SU-DHL-6 (cell line): ENCODE results near the gene BIRC7.

Experiments
- H2AFZ ChIP-seq: fragments of 200-600 bp; sonication (generic); 2 replicates; pipeline ENCODE4 v1.6.1; 2014; ENCODE audit warnings: low read depth, mild to moderate bottlenecking, moderate library complexity, mixed read lengths, antibody characterized with exemption, low read length; ENCODE audit not compliant: severe bottlenecking
- H3F3A ChIP-seq: fragments of 200-600 bp; shearing (Covaris generic); 2 replicates; pipeline ENCODE4 v1.6.0; 2016; ENCODE audit warnings: antibody characterized with exemption, mild to moderate bottlenecking; ENCODE audit not compliant: insufficient read depth
- H3K27ac ChIP-seq: fragments of 200-600 bp; sonication (generic); 2 replicates; pipeline ENCODE4 v1.5.1; 2016; ENCODE audit warnings: low read depth, mild to moderate bottlenecking, low read length, moderate library complexity, mixed read lengths
- H3K27me3 ChIP-seq: fragments of 200-600 bp; sonication (generic), shearing (Covaris generic); 2 replicates; pipeline ENCODE4 v1.6.0; 2014; ENCODE audit warnings: mild to moderate bottlenecking, low read length
- H3K36me3 ChIP-seq: fragments of 200-600 bp; sonication (generic); 2 replicates; pipeline ENCODE4 v1.6.1; 2014; ENCODE audit warnings: mild to moderate bottlenecking, low read length, mixed read lengths
- H3K4me2 ChIP-seq: fragments of 300-600, 200-600 bp; shearing (Covaris generic), sonication (generic); 2 replicates; pipeline ENCODE4 v1.6.0; 2014; ENCODE audit warnings: low read length, low read depth, mild to moderate bottlenecking; ENCODE audit not compliant: poor library complexity, severe bottlenecking
- H3K4me3 ChIP-seq: fragments of 200-600 bp; sonication (generic); 2 replicates; pipeline ENCODE4 v1.5.1; 2014; ENCODE audit warnings: antibody characterized with exemption, low read length, mild to moderate bottlenecking, mixed read lengths; ENCODE audit not compliant: insufficient read depth, poor library complexity, severe bottlenecking
- H3K79me2 ChIP-seq: fragments of 200-600 bp; sonication (generic); 2 replicates; pipeline ENCODE4 v1.6.1; 2014; ENCODE audit warnings: mild to moderate bottlenecking, low read length, moderate library complexity; ENCODE audit not compliant: insufficient read depth
- H3K9ac ChIP-seq: fragments of 200-600 bp; sonication (generic); 2 replicates; pipeline ENCODE4 v1.7.0; 2014; ENCODE audit warnings: mild to moderate bottlenecking, low read length
- H3K9me2 ChIP-seq: fragments of 200-600 bp; sonication (generic); replicated peaks from 2 replicates; pipeline ENCODE4 v1.6.1; 2014; ENCODE audit warnings: low read length; ENCODE audit not compliant: insufficient read depth
- H3K9me3 ChIP-seq: fragments of 200-600 bp; sonication (generic); 2 replicates; pipeline ENCODE4 v1.6.1; 2014; ENCODE audit warnings: low read length, mixed read lengths; ENCODE audit not compliant: insufficient read depth
- H4K20me1 ChIP-seq: fragments of 200-600 bp; sonication (generic); 2 replicates; pipeline ENCODE4 v1.6.1; 2014; ENCODE audit warnings: low read depth, mild to moderate bottlenecking, antibody characterized with exemption, low read length, moderate library complexity, mixed read lengths
- EZH2phosphoT487 ChIP-seq: fragments of 200-600 bp; sonication (generic), shearing (Covaris generic); conservative IDR thresholded peaks from 2 replicates; pipeline ENCODE4 v1.6.1; 2018; ENCODE audit warnings: mild to moderate bottlenecking, antibody characterized with exemption, low read length, moderate library complexity, mixed read lengths
- TF ChIP-seq, protein P1 (sequence below): fragments of 200-600 bp; sonication (generic); IDR thresholded peaks from one replicate; pipeline ENCODE4 v1.5.1; 2017; ENCODE audit warnings: antibody characterized with exemption, mild to moderate bottlenecking, low read length, moderate library complexity; ENCODE audit not compliant: insufficient read depth, poor library complexity, severe bottlenecking

Gene BIRC7

DNA sequence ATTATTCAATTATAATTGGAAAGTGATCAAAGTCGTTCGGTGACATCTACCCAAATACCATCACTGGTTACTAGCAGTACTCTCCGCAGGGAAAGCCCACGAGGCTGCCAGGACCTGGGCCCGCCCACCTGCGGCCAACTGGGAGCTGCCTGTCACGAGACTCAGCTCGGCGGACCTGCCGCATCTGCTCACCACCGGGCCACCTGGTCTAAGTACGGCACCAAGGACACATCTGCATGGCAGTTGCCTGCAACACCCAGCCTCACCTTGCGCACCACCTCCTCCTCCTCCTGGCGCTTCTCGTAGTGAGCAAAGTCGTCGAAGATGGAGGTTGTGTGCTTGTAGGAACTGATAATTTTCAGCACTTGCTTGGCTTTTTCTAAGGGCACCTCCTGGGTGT is 33.7 kb upstream of the BIRC7 start:
- Histone ChIP-seq H2AFZ (no peak overlapping the region), H3K79me2 (peaks cover 90% of the 10 kb centered on the region), H3K9ac (no peak overlapping the region), H3K9me3 (no peaks in the 10 kb centered on the region), H3K4me3 (no peak overlapping the region), H4K20me1 (peaks cover 20% of the 10 kb centered on the region), H3K27me3 (no peaks in the 10 kb centered on the region), H3K27ac (no peak overlapping the region), H3K36me3 (peaks cover 4% of the 10 kb centered on the region; the same call in 1 of the 2 replicates), H3K4me2 (no peak overlapping the region), H3K9me2 (no peaks in the 10 kb centered on the region), H3F3A (no peaks in the 10 kb centered on the region)
- TF ChIP-seq, protein P1, sequence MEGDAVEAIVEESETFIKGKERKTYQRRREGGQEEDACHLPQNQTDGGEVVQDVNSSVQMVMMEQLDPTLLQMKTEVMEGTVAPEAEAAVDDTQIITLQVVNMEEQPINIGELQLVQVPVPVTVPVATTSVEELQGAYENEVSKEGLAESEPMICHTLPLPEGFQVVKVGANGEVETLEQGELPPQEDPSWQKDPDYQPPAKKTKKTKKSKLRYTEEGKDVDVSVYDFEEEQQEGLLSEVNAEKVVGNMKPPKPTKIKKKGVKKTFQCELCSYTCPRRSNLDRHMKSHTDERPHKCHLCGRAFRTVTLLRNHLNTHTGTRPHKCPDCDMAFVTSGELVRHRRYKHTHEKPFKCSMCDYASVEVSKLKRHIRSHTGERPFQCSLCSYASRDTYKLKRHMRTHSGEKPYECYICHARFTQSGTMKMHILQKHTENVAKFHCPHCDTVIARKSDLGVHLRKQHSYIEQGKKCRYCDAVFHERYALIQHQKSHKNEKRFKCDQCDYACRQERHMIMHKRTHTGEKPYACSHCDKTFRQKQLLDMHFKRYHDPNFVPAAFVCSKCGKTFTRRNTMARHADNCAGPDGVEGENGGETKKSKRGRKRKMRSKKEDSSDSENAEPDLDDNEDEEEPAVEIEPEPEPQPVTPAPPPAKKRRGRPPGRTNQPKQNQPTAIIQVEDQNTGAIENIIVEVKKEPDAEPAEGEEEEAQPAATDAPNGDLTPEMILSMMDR, result no peak

DNA sequence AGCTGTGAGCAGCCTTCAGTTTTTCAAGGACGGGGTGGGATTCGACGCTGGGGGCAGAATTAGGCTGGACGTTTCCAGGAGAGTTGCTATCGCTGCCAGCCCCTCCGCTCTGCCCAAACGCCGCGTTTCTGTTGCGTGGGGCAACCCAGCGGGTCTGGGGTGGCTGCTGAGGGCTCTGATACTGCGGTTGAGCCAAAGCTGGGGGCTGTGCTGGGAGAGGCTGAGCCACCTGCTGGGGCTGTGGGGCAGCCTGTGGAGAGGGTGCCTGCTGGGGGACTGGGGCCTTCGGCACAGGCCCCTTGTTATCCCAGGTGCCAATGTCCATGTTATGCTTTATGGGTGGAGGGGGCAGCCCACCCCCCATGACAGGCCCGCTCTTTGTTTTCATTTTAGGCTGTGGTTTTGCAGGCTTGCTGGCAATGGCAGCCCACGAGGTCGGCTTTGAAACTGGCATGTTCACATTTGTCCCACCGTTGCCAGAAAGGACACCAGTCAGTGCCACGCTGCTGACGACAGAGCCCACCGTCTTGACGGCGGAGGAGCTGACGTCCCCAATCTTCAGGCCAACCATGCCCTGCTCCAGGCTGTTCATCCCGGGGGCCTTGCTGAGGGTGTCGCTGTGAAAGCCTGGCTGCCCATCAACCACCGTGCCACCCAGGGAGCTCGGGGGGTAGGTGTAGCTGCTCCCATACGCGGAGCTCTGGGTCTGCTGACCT is 32.7 kb upstream of the BIRC7 start:
- no peaks in the 10 kb centered on the region for H3K9me3 ChIP-seq
- H3K27ac ChIP-seq, result no peak overlapping the region
- no peak overlapping the region for H2AFZ ChIP-seq
- peaks cover 4% of the 10 kb centered on the region; the same call in 1 of the 2 replicates for H3K36me3 ChIP-seq
- H4K20me1 ChIP-seq, result peaks cover 14% of the 10 kb centered on the region
- H3K4me3 ChIP-seq, result no peak overlapping the region
- no peak for TF ChIP-seq EZH2phosphoT487
- TF ChIP-seq, protein P1, result no peak
- H3F3A ChIP-seq, result no peaks in the 10 kb centered on the region
- H3K9me2 ChIP-seq, result no peaks in the 10 kb centered on the region
- H3K9ac ChIP-seq, result no peak overlapping the region
- H3K27me3 ChIP-seq, result no peaks in the 10 kb centered on the region
- H3K4me2 ChIP-seq, result no peak overlapping the region
- H3K79me2 ChIP-seq, result peaks cover 89% of the 10 kb centered on the region

DNA sequence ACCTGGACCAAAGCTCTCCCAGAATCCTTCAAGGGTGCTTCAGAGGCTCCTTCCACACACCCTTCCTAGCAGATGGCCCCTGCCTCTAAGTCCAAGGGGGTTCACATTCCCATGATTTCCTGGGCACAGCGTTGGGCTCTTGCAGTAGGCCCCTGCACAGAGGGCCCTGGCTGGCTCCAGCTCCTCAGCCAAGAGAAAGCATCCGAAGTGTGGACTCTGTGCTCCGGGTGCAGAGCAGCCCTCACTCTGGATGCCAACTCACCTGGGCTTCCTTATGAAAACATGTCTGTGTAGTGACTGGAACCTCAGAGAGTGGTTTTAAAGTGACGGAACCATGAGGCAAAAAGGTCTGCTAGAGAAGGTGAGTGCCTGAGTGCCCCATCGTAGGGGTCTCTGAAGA is 31.3 kb upstream of the BIRC7 start:
- Histone ChIP-seq H4K20me1 (peaks cover 23% of the 10 kb centered on the region), H3K9me2 (no peaks in the 10 kb centered on the region), H3K36me3 (peaks cover 4% of the 10 kb centered on the region; the same call in 1 of the 2 replicates), H3K4me3 (no peak overlapping the region), H3K9ac (no peak overlapping the region), H3F3A (no peaks in the 10 kb centered on the region), H3K4me2 (no peak overlapping the region), H3K27me3 (no peaks in the 10 kb centered on the region), H2AFZ (no peak overlapping the region), H3K79me2 (peaks cover 89% of the 10 kb centered on the region), H3K27ac (no peak overlapping the region), H3K9me3 (no peaks in the 10 kb centered on the region)
- TF ChIP-seq, protein P1, result no peak
- TF ChIP-seq EZH2phosphoT487, result no peak
